B cell (primary cell): ENCODE results near the gene ASMT. TPM values are rescaled to one million over a fixed set of nuclear protein-coding genes. Genes with fewer than 3 reads are reported as not detected.
"Not testable (repeated sequence)": the region's sequence is repeated elsewhere in the genome, so short reads cannot be mapped to it uniquely, and the experiment has no call there.

Source experiments
- ATAC-seq: fragments of 200-7000 bp; cut with Tn5 transposase; one replicate; pipeline ENCODE4 v1.10.0; 2021; ENCODE audit warnings: low read depth, mild to moderate bottlenecking, moderate number of reproducible peaks, moderate library complexity
- CTCF ChIA-PET: fragments of 350-600 bp; sonication (Branson Sonifier 250); formaldehyde crosslinking; loops from one replicate; lab custom pipeline; 2021; ENCODE audit warnings: antibody characterized with exemption, inconsistent platforms; lab: Charles Lee
- POLR2A ChIA-PET: fragments of 350-600 bp; sonication (Branson Sonifier 250); formaldehyde crosslinking; loops from one replicate; lab custom pipeline; 2021; ENCODE audit warnings: antibody characterized with exemption; lab: Charles Lee
- DNase-seq: peaks from one replicate; pipeline ENCODE4 v3.0.0; 2013
- H2AFZ ChIP-seq: 2 replicates; pipeline ENCODE4 v1.6.1; 2012; ENCODE audit warnings: mild to moderate bottlenecking, low read depth, low read length; ENCODE audit not compliant: insufficient read depth, poor library complexity, severe bottlenecking
- H3K27ac ChIP-seq, 2 donors: 1 replicate in 1 of 2; 2 replicates in 1 of 2; pipeline ENCODE4 v1.5.1; 2012 to 2013; ENCODE audit warnings: low read length in 2 of 2, mild to moderate bottlenecking in 2 of 2, moderate library complexity in 1 of 2
- H3K27me3 ChIP-seq, 4 experiments: fragments of 200-600 bp in 1 of 4; sonication (generic) in 1 of 4; replicated peaks in 1 of 4; 1 replicate in 2 of 4; 2 replicates in 2 of 4; pipeline versions ENCODE4 v1.6.1 to v1.7.0; 2013 to 2016; ENCODE audit warnings: low read length in 3 of 4, mild to moderate bottlenecking in 2 of 4, mixed read lengths in 1 of 4, moderate library complexity in 1 of 4; ENCODE audit not compliant: insufficient read depth in 4 of 4, control insufficient read depth in 3 of 4; ENCODE audit errors: control extremely low read depth in 1 of 4
- H3K36me3 ChIP-seq, 2 experiments: replicated peaks in 1 of 2; 1 replicate in 1 of 2; 2 replicates in 1 of 2; pipeline versions ENCODE4 v1.6.1 to v1.7.1; 2013; ENCODE audit warnings: low read length in 1 of 2; ENCODE audit not compliant: insufficient read depth in 2 of 2, control insufficient read depth in 1 of 2; ENCODE audit errors: control extremely low read depth in 1 of 2, extremely low read depth in 1 of 2
- H3K4me1 ChIP-seq, 2 donors: fragments of 200-600 bp in 1 of 2; sonication (generic) in 1 of 2; 1 replicate in 1 of 2; 2 replicates in 1 of 2; pipeline versions ENCODE4 v1.5.1 to v1.6.1; 2013 to 2017; ENCODE audit warnings: low read length in 2 of 2; ENCODE audit not compliant: control insufficient read depth in 2 of 2, insufficient read depth in 2 of 2
- H3K4me2 ChIP-seq: replicated peaks from 2 replicates; pipeline ENCODE3; 2012; ENCODE audit warnings: mild to moderate bottlenecking, low read depth, low read length; ENCODE audit not compliant: poor library complexity, severe bottlenecking
- H3K4me3 ChIP-seq, 5 experiments: fragments of 200-600 bp in 1 of 5; sonication (generic) in 1 of 5; 1 replicate in 3 of 5; 2 replicates in 2 of 5; pipeline versions ENCODE4 v1.5.1 to v1.7.0; 2011 to 2016; ENCODE audit warnings: low read length in 4 of 5, mild to moderate bottlenecking in 4 of 5, low read depth in 2 of 5, control low read depth in 1 of 5, moderate library complexity in 1 of 5; ENCODE audit not compliant: insufficient read depth in 1 of 5; ENCODE audit errors: control extremely low read depth in 1 of 5, extremely low read depth in 1 of 5
- H3K79me2 ChIP-seq: fragments of 200-600 bp; sonication (generic); one replicate; pipeline ENCODE4 v1.6.0; 2016; ENCODE audit warnings: low read length; ENCODE audit not compliant: control insufficient read depth, insufficient read depth
- H3K9ac ChIP-seq: fragments of 200-600 bp; sonication (generic); 2 replicates; pipeline ENCODE4 v1.6.1; 2017; ENCODE audit warnings: mild to moderate bottlenecking, low read length, moderate library complexity
- H3K9me3 ChIP-seq, 3 donors: one replicate each; pipeline versions ENCODE4 v1.6.1 to v1.7.1; 2013; ENCODE audit warnings: low read length in 2 of 3; ENCODE audit not compliant: control insufficient read depth in 2 of 3, insufficient read depth in 1 of 3; ENCODE audit errors: control extremely low read depth in 1 of 3
- H4K20me1 ChIP-seq: 2 replicates; pipeline ENCODE4 v1.6.0; 2012; ENCODE audit warnings: mild to moderate bottlenecking, low read length; ENCODE audit not compliant: insufficient read depth, control insufficient read depth, poor library complexity, severe bottlenecking
- H3K27ac Mint-ChIP-seq: one replicate; pipeline ENCODE4 v1.8.0; 2021; ENCODE audit warnings: mixed read lengths
- H3K27me3 Mint-ChIP-seq: one replicate; pipeline ENCODE4 v1.8.0; 2021; ENCODE audit warnings: mixed read lengths
- H3K4me1 Mint-ChIP-seq: one replicate; pipeline ENCODE4 v1.8.0; 2021; ENCODE audit warnings: mixed read lengths
- H3K4me3 Mint-ChIP-seq: one replicate; pipeline ENCODE4 v1.8.0; 2021; ENCODE audit warnings: mixed read lengths
- H3K9me3 Mint-ChIP-seq: one replicate; pipeline ENCODE4 v1.8.0; 2022; ENCODE audit warnings: mixed read lengths; ENCODE audit not compliant: insufficient read depth
- CTCF ChIP-seq: fragments of 200-600 bp; IDR thresholded peaks from one replicate; pipeline ENCODE4 v1.8.0; 2022; ENCODE audit warnings: antibody characterized with exemption, mild to moderate bottlenecking
- EZH2 ChIP-seq: IDR thresholded peaks from 2 replicates; pipeline ENCODE4 v1.6.1; 2012; ENCODE audit warnings: borderline replicate concordance, low read depth, mild to moderate bottlenecking, moderate library complexity, low read length; ENCODE audit not compliant: insufficient read depth, poor library complexity, severe bottlenecking
- WGBS: methylation state at CpG from one replicate; pipeline ENCODE4 v1.1.5; 2013; ENCODE audit warnings: missing lambda C conversion rate; ENCODE audit not compliant: insufficient coverage; 5-methylcytosine and 5-hydroxymethylcytosine counted together
- intact Hi-C: fragments of 100-400 bp; cut with micrococcal nuclease; formaldehyde crosslinking; loops from one replicate; pipeline ENCODE4 v1.10.0; 2022
- polyA plus RNA-seq: library from polyadenylated mRNA; depleted of rRNA; stranded (reverse); fragments of >200 nt; gene quantifications from 2 replicates; pipeline ENCODE4 v1.2.3, GENCODE V29; 2012
- total RNA-seq, 2 donors: library from RNA; stranded (reverse); fragments of 120-200 nt in 1 of 2; gene quantifications; 1 replicate in 1 of 2; 2 replicates in 1 of 2; pipeline versions ENCODE4 v1.2.3 to v1.2.4, GENCODE V29; 2013 to 2022

ASMT gene
- total and polyA plus RNA-seq, 2 donors (not counting 1 experiment from before 2014, with no cell fraction given) = 0.63 TPM; not detected in 1

- H3K4me3 Mint-ChIP-seq = no peak overlapping the region
- H3K27ac Mint-ChIP-seq = no peak overlapping the region
- Histone ChIP-seq H3K27ac (no peak overlapping the region), H3K4me3 (no peak overlapping the region), H3K4me1 (no peaks in the 10 kb centered on the region), H3K27me3 (peaks cover 0 to 2% (median 0%) of the 10 kb centered on the region in 4 experiments), H2AFZ (no peak overlapping the region), H3K9ac (no peak overlapping the region), H3K4me2 (no peak overlapping the region), H4K20me1 (no peaks in the 10 kb centered on the region), H3K79me2 (no peaks in the 10 kb centered on the region), H3K9me3 (no peaks in the 10 kb centered on the region), H3K36me3 (no peaks in the 10 kb centered on the region)
- CTCF ChIA-PET = no interaction called here
- intact Hi-C loops = no loop called here
- H3K9me3 Mint-ChIP-seq = peaks cover 2% of the 10 kb centered on the region
- no peak for TF ChIP-seq EZH2
- TF ChIP-seq CTCF = peak; percentile 18
- no peaks in the 10 kb centered on the region for H3K27me3 Mint-ChIP-seq
- DNase-seq = no peak
- POLR2A ChIA-PET = no interaction called here
- no peak for ATAC-seq
- H3K4me1 Mint-ChIP-seq = peaks cover 15% of the 10 kb centered on the region
Observed at GRCh38 chrX:1681439-1681838, 66.6 kb downstream of the ASMT start.

DNA sequence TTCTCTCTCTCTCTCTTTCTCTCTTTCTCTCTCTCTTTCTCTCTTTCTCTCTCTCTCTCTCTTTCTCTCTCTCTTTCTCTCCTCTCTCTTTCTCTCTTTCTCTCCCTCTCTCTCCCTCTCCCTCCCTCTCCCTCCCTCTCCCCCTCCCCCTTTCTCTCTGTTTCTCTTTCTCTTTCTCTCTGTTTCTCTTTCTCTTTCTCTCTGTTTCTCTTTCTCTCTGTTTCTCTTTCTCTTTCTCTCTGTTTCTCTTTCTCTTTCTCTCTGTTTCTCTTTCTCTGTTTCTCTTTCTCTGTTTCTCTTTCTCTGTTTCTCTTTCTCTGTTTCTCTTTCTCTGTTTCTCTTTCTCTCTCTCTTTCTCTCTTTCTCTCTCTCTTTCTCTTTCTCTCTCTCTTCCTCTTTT lies 67.0 kb downstream of the ASMT start:
- H3K4me3 Mint-ChIP-seq, H3K9ac ChIP-seq, ATAC-seq, H3K9me3 ChIP-seq, H3K9me3 Mint-ChIP-seq, H3K79me2 ChIP-seq, H4K20me1 ChIP-seq, H2AFZ ChIP-seq, intact Hi-C loops, H3K4me3 ChIP-seq, H3K4me1 ChIP-seq, H3K36me3 ChIP-seq, H3K27ac ChIP-seq, H3K27me3 Mint-ChIP-seq, POLR2A ChIA-PET, CTCF ChIA-PET, H3K27me3 ChIP-seq: not testable (repeated sequence)
- Mint-ChIP-seq H3K4me1 (peaks cover 15% of the 10 kb centered on the region), H3K27ac (peak overlapping the region; percentile 28)
- DNase-seq = peak; percentile 21
- peak overlapping the region; percentile 30 for H3K4me2 ChIP-seq

- intact Hi-C loops = not testable (repeated sequence)
Observed at GRCh38 chrX:1682501-1682900, 67.6 kb downstream of the ASMT start.

More at GRCh38 chrX:1682501-1682900, 67.6 kb downstream of the ASMT start:
- POLR2A ChIA-PET, H3K4me1 ChIP-seq, H3K4me3 Mint-ChIP-seq, ATAC-seq, H3K9ac ChIP-seq, H3K9me3 Mint-ChIP-seq, H2AFZ ChIP-seq, H3K79me2 ChIP-seq, DNase-seq, CTCF ChIA-PET, H3K4me3 ChIP-seq, H4K20me1 ChIP-seq, H3K27ac ChIP-seq, H3K27me3 Mint-ChIP-seq, H3K27me3 ChIP-seq, H3K9me3 ChIP-seq, H3K4me2 ChIP-seq, H3K36me3 ChIP-seq: not testable (repeated sequence)
- WGBS = no CpG with 5 or more reads among the region's 4 CpGs
- Mint-ChIP-seq H3K27ac (peak overlapping the region; percentile 28), H3K4me1 (peaks cover 15% of the 10 kb centered on the region)
